HFFc6 (cell line): ENCODE results near the gene PTPA. TPM values are rescaled to one million over a fixed set of nuclear protein-coding genes. Genes with fewer than 3 reads are reported as not detected.
"Not testable (repeated sequence)": the region's sequence is repeated elsewhere in the genome, so short reads cannot be mapped to it uniquely, and the experiment has no call there.

Experiments
- DNase-seq: peaks from one replicate; pipeline ENCODE4 v3.0.0-alpha.2; 2018
- H3K27ac Mint-ChIP-seq: 2 replicates; pipeline ENCODE4 v1.8.0; 2020; ENCODE audit warnings: mild to moderate bottlenecking, mixed read lengths
- H3K27me3 Mint-ChIP-seq: 2 replicates; pipeline ENCODE4 v1.8.0; 2021; ENCODE audit warnings: mild to moderate bottlenecking, moderate library complexity, mixed read lengths; ENCODE audit not compliant: insufficient read depth
- H3K36me3 Mint-ChIP-seq: 2 replicates; pipeline ENCODE4 v1.8.0; 2021; ENCODE audit warnings: low read depth, mixed read lengths
- H3K4me1 Mint-ChIP-seq: 2 replicates; pipeline ENCODE4 v1.8.0; 2020; ENCODE audit warnings: low read depth, mixed read lengths
- H3K4me3 Mint-ChIP-seq: 2 replicates; pipeline ENCODE4 v1.8.0; 2020; ENCODE audit warnings: mild to moderate bottlenecking, moderate library complexity, mixed read lengths
- H3K9me3 Mint-ChIP-seq: 2 replicates; pipeline ENCODE4 v1.8.0; 2020; ENCODE audit warnings: mild to moderate bottlenecking, mixed read lengths
- total RNA-seq, 6 experiments: library from RNA; stranded (reverse); fragmentation: NEBNext Ultra II Directional; extraction: Animal tissue kit (Norgen Biotek cat#: 25700); gene quantifications; 2 replicates in 1 of 6; 3 replicates in 5 of 6; pipeline ENCODE4 v1.2.3, GENCODE V29; 2021
- TF ChIP-seq, protein P1 (sequence below): fragments of 200-600 bp; sonication (generic); IDR thresholded peaks from 2 replicates; pipeline ENCODE4 v1.5.0; 2021; ENCODE audit warnings: antibody characterized with exemption, mild to moderate bottlenecking

Gene PTPA
- total RNA-seq, 6 experiments from 2014 or later = 153 to 170 (median 162) TPM

DNA sequence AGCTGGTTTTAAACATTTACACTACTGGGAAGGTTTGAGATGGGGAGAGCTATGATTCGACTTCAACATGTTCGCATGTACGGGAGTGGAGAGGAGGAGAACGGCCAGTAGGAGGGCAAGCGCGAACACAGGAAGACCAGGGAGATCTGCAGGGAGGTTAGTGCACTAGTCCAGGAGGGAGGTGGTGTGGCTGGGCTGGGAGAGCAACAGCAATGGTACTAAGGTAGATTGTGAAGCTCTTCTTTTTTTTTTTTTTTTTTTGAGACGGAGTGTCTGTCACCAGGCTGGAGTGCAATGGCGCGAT is 50.3 kb downstream of the PTPA start:
- Mint-ChIP-seq H3K4me1 (peaks cover 18% of the 10 kb centered on the region), H3K27me3 (peaks cover 2% of the 10 kb centered on the region), H3K4me3 (no peak overlapping the region), H3K36me3 (peaks cover 17% of the 10 kb centered on the region), H3K27ac (peak overlapping the region; percentile 3; the same call in 1 of the 2 replicates), H3K9me3 (peaks cover 5% of the 10 kb centered on the region; the same call in 1 of the 2 replicates)
- DNase-seq = no peak
- TF ChIP-seq, protein P1, sequence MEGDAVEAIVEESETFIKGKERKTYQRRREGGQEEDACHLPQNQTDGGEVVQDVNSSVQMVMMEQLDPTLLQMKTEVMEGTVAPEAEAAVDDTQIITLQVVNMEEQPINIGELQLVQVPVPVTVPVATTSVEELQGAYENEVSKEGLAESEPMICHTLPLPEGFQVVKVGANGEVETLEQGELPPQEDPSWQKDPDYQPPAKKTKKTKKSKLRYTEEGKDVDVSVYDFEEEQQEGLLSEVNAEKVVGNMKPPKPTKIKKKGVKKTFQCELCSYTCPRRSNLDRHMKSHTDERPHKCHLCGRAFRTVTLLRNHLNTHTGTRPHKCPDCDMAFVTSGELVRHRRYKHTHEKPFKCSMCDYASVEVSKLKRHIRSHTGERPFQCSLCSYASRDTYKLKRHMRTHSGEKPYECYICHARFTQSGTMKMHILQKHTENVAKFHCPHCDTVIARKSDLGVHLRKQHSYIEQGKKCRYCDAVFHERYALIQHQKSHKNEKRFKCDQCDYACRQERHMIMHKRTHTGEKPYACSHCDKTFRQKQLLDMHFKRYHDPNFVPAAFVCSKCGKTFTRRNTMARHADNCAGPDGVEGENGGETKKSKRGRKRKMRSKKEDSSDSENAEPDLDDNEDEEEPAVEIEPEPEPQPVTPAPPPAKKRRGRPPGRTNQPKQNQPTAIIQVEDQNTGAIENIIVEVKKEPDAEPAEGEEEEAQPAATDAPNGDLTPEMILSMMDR = no peak

DNA sequence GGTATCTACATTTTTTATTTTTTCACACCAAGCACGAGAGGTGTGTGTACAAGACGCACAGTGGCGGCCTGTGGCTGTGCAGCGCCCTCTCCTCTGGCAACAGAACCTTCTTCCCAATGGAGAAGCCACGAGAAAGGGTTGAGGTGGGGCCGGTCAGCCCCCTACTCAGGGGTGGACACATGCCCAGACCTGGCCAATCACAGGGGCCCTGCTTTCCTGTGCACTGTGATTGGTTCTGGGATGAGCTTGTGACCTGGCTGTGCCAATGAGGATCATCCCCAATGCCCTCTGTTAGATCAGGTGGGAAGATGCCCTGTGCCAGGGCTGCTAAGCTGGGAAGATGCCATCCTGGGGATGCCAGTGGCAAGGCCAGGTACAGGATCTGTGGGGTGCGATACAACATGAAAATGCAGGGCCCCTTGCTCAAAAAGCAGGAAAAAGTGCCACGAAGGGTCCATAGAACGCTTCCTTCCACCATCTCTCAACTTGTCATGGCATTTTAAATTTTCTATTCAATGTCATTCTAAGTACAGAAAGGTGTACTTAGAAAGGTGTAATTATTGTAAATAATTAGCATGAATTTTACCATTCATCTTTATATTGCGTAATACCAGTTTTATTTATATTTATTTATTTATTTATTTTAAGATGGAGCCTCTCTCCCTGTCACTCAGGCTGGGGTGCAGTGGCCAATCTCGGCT is 51.4 kb downstream of the PTPA start:
- Mint-ChIP-seq H3K36me3 (peaks cover 17% of the 10 kb centered on the region), H3K27me3 (peaks cover 2% of the 10 kb centered on the region), H3K4me1 (peaks cover 29% of the 10 kb centered on the region), H3K27ac (no peak overlapping the region), H3K9me3 (peaks cover 5% of the 10 kb centered on the region; the same call in 1 of the 2 replicates), H3K4me3 (no peak overlapping the region)
- TF ChIP-seq, protein P1 = no peak
- no peak for DNase-seq

DNA sequence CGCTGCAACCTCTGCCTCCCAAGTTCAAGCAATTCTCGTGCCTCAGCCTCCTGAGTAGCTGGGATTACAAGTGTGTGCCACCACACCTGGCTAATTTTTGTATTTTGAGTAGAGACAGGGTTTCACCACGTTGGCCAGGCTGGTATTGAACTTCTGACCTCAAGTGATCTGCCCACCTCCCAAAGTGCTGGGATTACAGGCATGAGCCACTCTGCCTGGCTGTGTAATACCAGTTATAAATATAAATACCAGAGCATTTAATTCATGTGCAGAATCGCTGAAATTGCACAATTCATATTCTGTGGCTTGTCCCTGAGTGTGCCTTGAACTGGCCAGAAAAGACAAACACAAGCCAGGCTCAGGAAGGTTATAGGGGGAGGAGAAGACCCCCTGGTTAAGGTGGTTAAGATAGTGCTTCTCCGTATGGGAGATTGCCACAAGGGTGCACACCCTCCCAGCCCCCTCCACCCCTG is 52.0 kb downstream of the PTPA start:
- DNase-seq, H3K9me3 Mint-ChIP-seq, H3K27me3 Mint-ChIP-seq, H3K4me3 Mint-ChIP-seq, H3K27ac Mint-ChIP-seq: not testable (repeated sequence)
- H3K36me3 Mint-ChIP-seq = peaks cover 17% of the 10 kb centered on the region
- H3K4me1 Mint-ChIP-seq = peaks cover 35% of the 10 kb centered on the region

DNA sequence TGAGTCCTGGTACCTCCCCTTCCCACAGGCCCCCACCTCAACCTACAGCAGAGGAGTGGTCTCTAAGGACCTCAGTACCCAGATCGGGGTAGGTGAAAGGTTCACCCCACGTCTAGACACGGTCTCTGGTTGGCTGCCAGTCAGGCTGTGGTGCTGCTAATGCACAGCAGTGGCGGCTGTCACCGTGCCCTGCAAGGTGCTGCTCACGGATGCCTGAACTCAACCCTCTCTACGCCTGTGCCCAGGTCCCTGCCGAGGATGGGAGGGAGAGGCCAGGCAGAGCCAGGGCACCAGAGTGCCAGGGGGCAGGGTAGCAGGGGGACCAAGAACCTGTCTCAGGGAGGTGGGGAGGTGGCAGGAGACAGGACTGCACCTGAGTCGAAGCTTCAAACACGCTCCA is 52.5 kb downstream of the PTPA start:
- no peak for DNase-seq
- peaks cover 40% of the 10 kb centered on the region for H3K4me1 Mint-ChIP-seq
- no peak overlapping the region for H3K4me3 Mint-ChIP-seq
- TF ChIP-seq, protein P1 = no peak
- H3K9me3 Mint-ChIP-seq = peaks cover 5% of the 10 kb centered on the region; the same call in 1 of the 2 replicates
- peaks cover 2% of the 10 kb centered on the region for H3K27me3 Mint-ChIP-seq
- H3K36me3 Mint-ChIP-seq = peaks cover 17% of the 10 kb centered on the region
- no peak overlapping the region for H3K27ac Mint-ChIP-seq

DNA sequence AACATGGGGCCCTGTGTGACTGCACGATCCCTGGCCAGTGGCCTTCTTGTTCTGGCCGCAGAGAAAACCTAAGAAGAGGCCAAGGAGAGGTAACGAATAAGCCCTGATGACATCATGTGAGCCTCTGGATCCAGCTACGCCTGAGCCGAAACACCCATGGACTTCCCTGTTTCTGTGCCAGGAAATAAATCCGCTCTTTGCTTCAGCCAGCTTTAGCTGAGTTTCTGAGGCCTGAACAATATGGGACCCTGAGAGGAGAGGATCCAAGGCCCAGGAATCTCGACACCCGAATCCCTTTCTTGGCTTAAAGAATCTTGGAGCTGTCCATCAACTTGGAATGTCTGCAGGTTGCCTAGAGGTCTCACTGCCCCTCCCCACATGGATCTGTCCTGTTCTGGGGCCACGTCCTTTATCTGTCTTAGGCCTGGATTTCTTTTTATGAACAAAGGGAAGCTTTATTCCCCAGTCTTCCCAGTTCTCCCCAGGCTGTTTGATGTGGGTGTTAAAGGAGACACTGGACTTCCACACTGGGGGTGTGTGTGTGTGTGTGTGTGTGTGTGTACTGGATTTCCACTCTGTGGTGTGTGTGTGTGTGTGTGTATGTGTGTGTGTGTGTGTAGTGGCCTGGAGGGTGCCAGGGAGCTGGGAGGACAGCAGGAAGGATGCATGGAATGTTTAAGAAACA is 53.2 kb downstream of the PTPA start:
- H3K9me3 Mint-ChIP-seq = peaks cover 5% of the 10 kb centered on the region; the same call in 1 of the 2 replicates
- H3K27ac Mint-ChIP-seq = peak overlapping the region; percentile 13; the same call in 1 of the 2 replicates
- peaks cover 2% of the 10 kb centered on the region for H3K27me3 Mint-ChIP-seq
- H3K36me3 Mint-ChIP-seq = peaks cover 17% of the 10 kb centered on the region
- no peak for DNase-seq
- TF ChIP-seq, protein P1 = no peak
- H3K4me3 Mint-ChIP-seq = no peak overlapping the region
- peaks cover 41% of the 10 kb centered on the region for H3K4me1 Mint-ChIP-seq

DNA sequence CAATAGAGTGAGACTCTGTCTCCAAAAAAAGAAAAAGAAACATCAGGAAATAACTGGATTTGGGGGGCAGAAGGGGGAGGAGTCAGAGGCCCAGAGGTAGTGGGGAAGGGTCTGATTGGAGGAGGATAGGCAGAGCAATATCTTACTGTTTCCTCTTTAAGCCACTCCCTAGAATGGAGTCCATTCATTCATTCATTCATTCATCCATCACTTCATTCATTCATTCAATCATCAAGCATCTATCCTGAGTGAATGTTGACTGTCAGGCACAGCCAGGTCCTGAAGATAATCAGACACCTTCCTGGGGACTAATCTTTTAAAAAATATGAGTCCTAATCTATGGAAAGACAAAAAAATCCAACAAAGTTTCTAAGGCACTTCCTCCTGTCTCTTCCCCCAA is 54.0 kb downstream of the PTPA start:
- peaks cover 2% of the 10 kb centered on the region for H3K27me3 Mint-ChIP-seq
- no peak overlapping the region for H3K4me3 Mint-ChIP-seq
- H3K4me1 Mint-ChIP-seq = peaks cover 47% of the 10 kb centered on the region
- peaks cover 16% of the 10 kb centered on the region for H3K36me3 Mint-ChIP-seq
- TF ChIP-seq, protein P1 = no peak
- no peak for DNase-seq
- H3K9me3 Mint-ChIP-seq = peaks cover 5% of the 10 kb centered on the region; the same call in 1 of the 2 replicates
- no peak overlapping the region for H3K27ac Mint-ChIP-seq
